Spleen (tissue), 11 donors: ENCODE results near the gene GNAT1. TPM values are rescaled to one million over a fixed set of nuclear protein-coding genes. Genes with fewer than 3 reads are reported as not detected.

Source experiments
- DNase-seq: peaks from one replicate; pipeline ENCODE4 v3.0.0-alpha.2; 2020
- H3K27ac ChIP-seq, 8 donors: fragments of 200-600 bp; sonication (generic) in 7 of 8; 1 replicate in 4 of 8; 2 replicates in 4 of 8; pipeline versions ENCODE4 v1.5.0 to v1.8.0; 2016 to 2021; ENCODE audit warnings: inconsistent platforms in 4 of 8, mild to moderate bottlenecking in 4 of 8, moderate library complexity in 1 of 8
- H3K27me3 ChIP-seq, 7 donors: fragments of 200-600 bp; sonication (generic) in 6 of 7; replicated peaks in 1 of 7; 1 replicate in 4 of 7; 2 replicates in 3 of 7; pipeline versions ENCODE4 v1.5.0 to v1.8.0; 2016 to 2021; ENCODE audit warnings: inconsistent platforms in 3 of 7, mild to moderate bottlenecking in 1 of 7
- H3K36me3 ChIP-seq, 6 donors: fragments of 200-600 bp; sonication (generic) in 5 of 6; 1 replicate in 4 of 6; 2 replicates in 2 of 6; pipeline versions ENCODE4 v1.5.0 to v1.8.0; 2016 to 2021; ENCODE audit warnings: inconsistent platforms in 2 of 6
- H3K4me1 ChIP-seq, 6 donors: fragments of 200-600 bp; sonication (generic) in 5 of 6; 1 replicate in 3 of 6; 2 replicates in 3 of 6; pipeline versions ENCODE4 v1.5.0 to v1.8.0; 2016 to 2021; ENCODE audit warnings: inconsistent platforms in 3 of 6
- H3K4me3 ChIP-seq, 8 donors: fragments of 200-600 bp; sonication (generic) in 7 of 8; 1 replicate in 4 of 8; 2 replicates in 4 of 8; pipeline versions ENCODE4 v1.5.0 to v1.8.0; 2016 to 2021; ENCODE audit warnings: inconsistent platforms in 4 of 8, mild to moderate bottlenecking in 4 of 8, moderate library complexity in 2 of 8
- H3K9me3 ChIP-seq, 8 donors: fragments of 200-600 bp; sonication (generic) in 7 of 8; 1 replicate in 4 of 8; 2 replicates in 4 of 8; pipeline versions ENCODE4 v1.5.0 to v1.8.0; 2016 to 2021; ENCODE audit warnings: inconsistent platforms in 4 of 8
- CTCF ChIP-seq, 11 experiments: fragments of 200-600 bp in 7 of 11; fragments of 450-650 bp in 4 of 11; sonication (generic) in 4 of 11; IDR thresholded peaks in 8 of 11; conservative IDR thresholded peaks in 3 of 11; 1 replicate in 7 of 11; 2 replicates in 4 of 11; pipeline versions ENCODE4 v1.4.0 to v1.8.0; 2016 to 2021; ENCODE audit warnings: antibody characterized with exemption in 11 of 11, inconsistent platforms in 4 of 11, mild to moderate bottlenecking in 1 of 11
- POLR2A ChIP-seq, 3 donors: fragments of 450-650 bp; IDR thresholded peaks; one replicate each; pipeline ENCODE4 v1.5.1; 2017; ENCODE audit warnings: antibody characterized with exemption in 3 of 3, mild to moderate bottlenecking in 1 of 3
- POLR2AphosphoS5 ChIP-seq, 3 donors: sonication (generic); formaldehyde crosslinking; IDR thresholded peaks; one replicate each; pipeline ENCODE4 v1.5.1; 2017; ENCODE audit warnings: antibody characterized with exemption in 3 of 3
- WGBS, 5 donors: extraction: QIAGEN DNeasy Blood & Tissue Kit in 3 of 5; methylation state at CpG; one replicate each; pipeline versions ENCODE4 v1.1.5 to v1.1.7; 2013 to 2018; 5-methylcytosine and 5-hydroxymethylcytosine counted together
- intact Hi-C: fragments of 100-400 bp; cut with DNase I; formaldehyde crosslinking; loops from one replicate; pipeline ENCODE4 v1.15.0; 2023; ENCODE audit warnings: low total_unique reads
- polyA plus RNA-seq, 3 donors: library from polyadenylated mRNA; stranded (reverse); fragments of 200-250 nt; gene quantifications; one replicate each; pipeline ENCODE4 v1.2.1, GENCODE V29; 2013
- total RNA-seq, 7 donors: library from RNA; depleted of rRNA in 3 of 7; stranded (reverse); fragments of >200 nt in 3 of 7; fragmentation: NEBNext Ultra II Directional in 4 of 7; extraction: Animal tissue kit (Norgen Biotek cat#: 25700) in 4 of 7; gene quantifications; one replicate each; pipeline versions ENCODE4 v1.1.0 to v1.2.1, GENCODE V29; 2016 to 2021
- donor health status: healthy with polysubstance abuse.
- donor health status: DM: no; HTN: no; CAD: no; lungs with moderate emphysema.
- donor health status: DM: no; HTN: no; CAD: no.
- donor health status: Bipolar disorder and iron deficiency.
- donor health status: healthy.
- donor health status: DM: no; HTN: no; CAD: no.
- donor health status: DM: yes; HTN: yes; CAD: no.

GNAT1 gene
- total and polyA plus RNA-seq, 10 donors: 0.05 to 0.44 (median 0.18) TPM; not detected in 7

- no peak for DNase-seq
- Histone ChIP-seq H3K27ac (peak overlapping the region in 6 of 8 donors; percentile 65 to 82 (median 76)), H3K36me3 (peaks cover 0 to 5% (median 0%) of the 10 kb centered on the region in 6 donors), H3K4me3 (no peak overlapping the region), H3K9me3 (no peaks in the 10 kb centered on the region), H3K4me1 (peaks cover 25 to 100% (median 72%) of the 10 kb centered on the region in 6 donors), H3K27me3 (no peaks in the 10 kb centered on the region)
- intact Hi-C loops: no loop called here
- TF ChIP-seq CTCF (IDR thresholded peaks at IDR 0.05 in 8 of 11, conservative IDR thresholded peaks at IDR 0.05 in 3 of 11) (no peak), POLR2A (IDR thresholded peaks at IDR 0.05) (no peak), POLR2AphosphoS5 (IDR thresholded peaks at IDR 0.05) (peak; percentile 36 to 59 (median 49))
- 64 to 82% (median 77%) methylated on average over 7 to 11 of the region's 11 CpGs for WGBS, 5 donors
Observed at GRCh38 chr3:50169232-50169832, 22.1 kb upstream of the GNAT1 start.

- Histone ChIP-seq H3K27me3 (no peaks in the 10 kb centered on the region), H3K4me1 (peaks cover 24 to 100% (median 71%) of the 10 kb centered on the region in 6 donors), H3K36me3 (peaks cover 0 to 10% (median 0%) of the 10 kb centered on the region in 6 donors), H3K4me3 (no peak overlapping the region), H3K9me3 (no peaks in the 10 kb centered on the region), H3K27ac (peak overlapping the region; percentile 27 to 82 (median 74))
- no peak for DNase-seq
- TF ChIP-seq CTCF (IDR thresholded peaks at IDR 0.05 in 8 of 11, conservative IDR thresholded peaks at IDR 0.05 in 3 of 11): no peak
- TF ChIP-seq POLR2A (IDR thresholded peaks at IDR 0.05): no peak
- no peak for TF ChIP-seq POLR2AphosphoS5 (IDR thresholded peaks at IDR 0.05)
- 71 to 95% (median 93%) methylated on average over 1 of the region's 1 CpG; no CpG with 5 or more reads in 1 of the 5 donors for WGBS, 5 donors
- intact Hi-C loops: no loop called here
Observed at GRCh38 chr3:50169858-50170257, 21.6 kb upstream of the GNAT1 start.

GRCh38 chr3:50170689-50171088 lies 20.7 kb upstream of the GNAT1 start:
- Histone ChIP-seq H3K27me3 (no peaks in the 10 kb centered on the region), H3K4me1 (peaks cover 16 to 100% (median 68%) of the 10 kb centered on the region in 6 donors), H3K4me3 (peak overlapping the region in 1 of 8 donors; percentile 7), H3K9me3 (no peaks in the 10 kb centered on the region), H3K27ac (peak overlapping the region; percentile 27 to 82 (median 74)), H3K36me3 (peaks cover 0 to 19% (median 2%) of the 10 kb centered on the region in 6 donors)
- 47 to 85% (median 57%) methylated on average over 7 to 10 of the region's 10 CpGs for WGBS, 5 donors
- intact Hi-C loops: no loop called here
- peak; percentile 87 for DNase-seq
- peak; percentile 80 to 85 (median 80) for TF ChIP-seq POLR2AphosphoS5 (IDR thresholded peaks at IDR 0.05)
- TF ChIP-seq POLR2A (IDR thresholded peaks at IDR 0.05): no peak

GRCh38 chr3:50171540-50172301 lies 19.7 kb upstream of the GNAT1 start:
- WGBS, 5 donors: 64 to 89% (median 78%) methylated on average over 7 to 21 of the region's 21 CpGs
- Histone ChIP-seq H3K36me3 (peaks cover 0 to 29% (median 2%) of the 10 kb centered on the region in 6 donors), H3K9me3 (no peaks in the 10 kb centered on the region), H3K4me1 (peaks cover 14 to 100% (median 67%) of the 10 kb centered on the region in 6 donors), H3K27ac (peak overlapping the region; percentile 35 to 82 (median 74)), H3K4me3 (peak overlapping the region in 1 of 8 donors; percentile 1), H3K27me3 (no peaks in the 10 kb centered on the region)
- DNase-seq: no peak
- TF ChIP-seq POLR2A (IDR thresholded peaks at IDR 0.05) (no peak), POLR2AphosphoS5 (IDR thresholded peaks at IDR 0.05) (no peak), CTCF (IDR thresholded peaks at IDR 0.05 in 8 of 11, conservative IDR thresholded peaks at IDR 0.05 in 3 of 11) (no peak)
- intact Hi-C loops: no loop called here
